ENCODE results near the gene LRMDA.

LRMDA gene

DNA sequence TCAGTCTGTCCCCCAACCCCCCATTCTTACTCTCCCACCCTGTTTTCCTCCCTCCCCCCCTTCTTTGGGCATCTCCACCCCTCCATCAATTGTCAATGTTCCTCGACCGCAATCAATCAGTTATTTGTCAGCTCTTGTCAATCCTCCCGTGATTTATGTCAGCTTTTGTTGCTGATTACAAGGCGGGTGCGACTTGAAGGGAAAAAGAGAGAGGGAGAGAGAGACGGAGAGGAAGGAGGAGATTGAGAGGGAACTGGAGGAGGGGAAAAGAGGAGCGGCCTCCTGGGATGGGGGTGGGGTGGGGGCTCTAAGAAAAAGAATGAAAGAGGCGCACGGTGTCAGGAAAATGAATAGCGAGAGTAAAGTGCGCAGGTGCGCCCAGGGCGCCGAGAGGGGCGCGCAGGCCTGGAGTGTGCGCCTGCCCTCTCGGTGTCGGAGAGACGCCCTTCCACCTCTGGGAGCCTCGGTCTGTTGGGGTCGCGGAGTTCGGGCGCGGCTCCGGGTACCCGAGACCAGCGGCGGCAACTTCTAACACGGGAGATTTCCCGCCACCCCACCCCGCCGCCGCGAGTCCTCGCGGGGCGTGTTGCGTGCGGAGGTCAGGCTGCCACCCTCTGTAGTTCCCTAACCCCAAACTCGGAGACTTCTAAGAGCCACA lies 28.8 kb upstream of the LRMDA start:
- no peak for DNase-seq (ENCODE audit: low read depth)

DNA sequence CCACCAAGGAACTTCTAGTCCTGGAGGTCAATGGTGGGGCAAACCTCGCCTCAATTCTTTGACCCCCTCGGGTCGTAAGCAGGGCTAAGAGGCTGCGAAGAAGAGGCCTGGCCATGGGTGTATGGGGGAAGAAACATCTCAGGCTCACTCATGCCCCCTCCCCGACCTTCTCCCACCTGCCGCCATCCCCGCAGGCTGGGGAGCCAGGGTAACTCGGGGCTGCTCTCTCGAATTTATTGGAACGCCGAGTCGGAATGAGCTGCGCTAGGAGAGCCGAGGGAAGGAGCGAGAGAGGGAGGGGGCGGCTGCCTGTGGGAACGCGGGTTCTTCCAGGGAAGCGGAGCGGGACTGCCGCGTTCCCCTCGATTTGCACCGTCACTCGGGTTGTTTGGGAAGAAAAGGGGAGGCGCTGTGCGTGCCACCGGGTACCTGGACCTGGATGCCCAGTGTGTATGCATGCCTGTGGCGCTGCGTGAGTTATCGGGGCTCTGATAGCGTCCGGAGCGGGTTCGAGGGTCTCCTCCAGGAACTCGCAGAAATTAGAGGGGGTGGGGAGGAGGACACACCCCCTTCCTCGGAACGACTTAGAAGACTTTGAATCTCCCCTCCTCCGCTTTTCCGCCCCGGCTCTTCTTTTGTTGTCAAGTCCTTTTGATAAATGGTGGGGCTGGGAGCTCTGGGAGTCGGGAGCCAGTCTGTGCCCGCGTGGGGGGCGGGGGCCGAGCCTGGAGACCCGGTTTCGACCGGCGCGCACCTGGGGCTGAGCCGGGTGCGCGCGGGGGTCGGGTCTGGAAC lies 28.1 kb upstream of the LRMDA start:
- no peak for DNase-seq (ENCODE audit: low read depth)

DNA sequence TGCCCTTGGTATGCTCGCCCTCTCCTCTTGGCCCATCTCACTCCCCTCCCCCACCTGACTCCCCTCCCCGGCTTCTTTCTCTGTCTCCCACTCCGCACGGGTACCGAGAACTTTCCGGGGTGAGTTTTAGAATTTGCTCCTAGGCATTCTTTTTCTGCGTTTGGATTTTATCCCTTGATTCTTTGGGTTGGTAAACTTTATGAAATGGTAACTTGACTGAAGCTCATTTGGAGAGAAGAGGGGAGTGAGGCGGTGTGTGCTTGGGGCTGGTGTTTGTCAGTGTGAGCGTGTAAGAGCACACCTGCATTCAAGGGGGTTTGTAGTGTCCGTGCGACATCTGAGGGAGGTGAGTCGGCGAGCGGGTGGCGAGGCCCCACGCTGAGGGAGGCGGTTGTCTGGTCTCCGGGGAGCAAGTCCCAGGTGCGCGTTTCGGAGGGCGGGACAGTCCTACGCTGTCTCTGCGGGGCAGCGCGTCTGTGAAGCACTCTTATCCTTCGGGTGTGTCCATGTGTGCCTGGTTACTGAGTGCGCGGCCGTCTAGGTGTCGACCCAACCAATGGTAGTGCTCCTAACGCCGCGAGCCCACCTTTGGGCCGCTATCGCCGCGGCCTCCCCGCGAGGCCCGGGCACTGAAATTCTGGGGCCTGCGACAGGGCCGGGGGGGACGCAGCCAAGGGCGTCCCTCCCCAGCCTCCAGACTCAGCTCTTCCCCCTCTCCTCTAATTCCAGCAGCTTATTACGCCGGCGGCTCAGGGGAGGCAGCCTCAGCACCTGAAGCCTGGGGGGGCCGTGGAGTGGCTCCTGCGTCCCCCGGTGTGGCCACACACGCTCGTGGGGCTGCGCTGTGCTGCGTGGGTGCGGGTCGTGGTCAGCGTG lies 27.2 kb upstream of the LRMDA start:
- no peak for DNase-seq (ENCODE audit: low read depth)

DNA sequence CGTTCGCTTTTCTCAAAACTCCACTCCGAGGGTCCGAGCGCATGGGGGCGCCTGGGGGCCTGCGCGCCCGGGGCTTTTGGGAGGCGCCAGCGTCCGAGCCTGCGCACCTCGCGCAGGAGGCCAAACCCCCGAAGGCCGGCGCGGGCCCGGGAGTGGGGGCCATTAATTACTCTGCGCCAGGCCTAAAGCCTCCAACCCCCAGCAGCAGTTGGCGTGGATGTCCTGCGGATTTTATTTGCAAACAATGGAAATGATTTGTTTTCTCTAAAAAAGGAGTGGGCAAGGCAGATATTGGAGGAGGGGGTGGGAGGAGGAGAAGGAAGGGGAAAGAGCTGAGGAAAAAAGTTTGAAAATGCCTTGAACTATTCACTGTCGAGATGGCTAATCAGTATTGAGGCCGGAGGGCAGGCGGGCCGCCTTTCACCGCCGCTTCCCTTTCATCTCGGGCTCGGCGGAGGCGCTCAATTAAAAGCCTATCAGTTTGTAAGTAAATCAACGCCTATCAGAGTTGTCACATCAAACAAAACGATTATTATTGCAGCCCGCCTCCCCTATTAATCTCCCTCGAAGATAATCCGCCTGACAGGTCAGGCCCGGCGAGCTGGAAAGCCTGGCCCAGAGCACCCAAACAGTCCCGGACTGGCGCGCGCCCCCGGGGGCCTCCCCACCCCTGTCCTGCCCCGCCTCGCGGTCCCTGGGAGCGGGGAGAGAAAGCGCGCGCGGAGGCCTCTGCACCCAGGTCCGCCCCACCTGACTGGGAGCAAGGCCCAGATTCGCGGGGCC lies 26.4 kb upstream of the LRMDA start:
- DNase-seq (ENCODE audit: low read depth) = no peak

DNA sequence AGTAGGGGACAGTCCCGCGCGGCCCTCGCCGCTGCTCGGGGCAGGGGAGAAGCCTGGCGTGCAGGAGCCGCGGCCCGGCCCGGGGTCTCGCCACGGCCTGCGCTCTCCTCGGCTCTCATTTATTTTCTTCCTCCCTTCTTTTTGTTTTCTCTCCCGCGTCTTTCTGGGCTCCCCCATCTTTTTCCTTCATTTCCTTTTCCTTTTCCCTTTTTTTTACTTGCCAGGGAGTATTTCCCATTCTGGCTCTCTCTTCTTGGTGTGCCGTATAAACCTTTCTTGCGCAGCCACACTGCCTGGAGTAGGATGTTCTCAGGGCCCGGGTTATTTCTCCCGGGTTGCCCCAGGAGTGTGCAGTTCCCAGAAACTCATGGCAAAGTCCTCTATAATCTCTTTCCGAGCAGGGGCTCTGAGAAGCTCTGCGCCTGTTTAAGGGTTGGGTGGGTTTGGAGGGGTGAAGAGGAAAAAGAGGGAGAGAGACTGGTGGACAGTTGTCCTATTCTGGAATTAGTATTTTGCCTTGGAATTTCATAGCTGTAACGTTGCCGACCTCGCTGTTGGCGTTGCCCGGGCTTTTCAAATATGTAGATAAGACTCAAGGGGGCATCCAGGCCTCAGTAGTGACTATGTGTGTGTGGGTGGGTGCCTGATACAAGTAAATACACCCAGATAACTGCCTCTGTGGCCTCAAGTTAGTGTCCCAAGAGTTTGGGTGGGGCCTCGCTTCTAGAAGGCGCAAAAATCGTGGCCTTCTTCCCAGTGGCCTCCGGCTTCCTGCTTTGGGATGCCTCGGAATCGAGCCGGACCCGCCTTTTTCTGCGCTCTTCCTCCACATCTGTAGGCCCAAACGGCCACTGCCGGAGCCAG lies 25.6 kb upstream of the LRMDA start:
- DNase-seq (ENCODE audit: low read depth) = no peak

DNA sequence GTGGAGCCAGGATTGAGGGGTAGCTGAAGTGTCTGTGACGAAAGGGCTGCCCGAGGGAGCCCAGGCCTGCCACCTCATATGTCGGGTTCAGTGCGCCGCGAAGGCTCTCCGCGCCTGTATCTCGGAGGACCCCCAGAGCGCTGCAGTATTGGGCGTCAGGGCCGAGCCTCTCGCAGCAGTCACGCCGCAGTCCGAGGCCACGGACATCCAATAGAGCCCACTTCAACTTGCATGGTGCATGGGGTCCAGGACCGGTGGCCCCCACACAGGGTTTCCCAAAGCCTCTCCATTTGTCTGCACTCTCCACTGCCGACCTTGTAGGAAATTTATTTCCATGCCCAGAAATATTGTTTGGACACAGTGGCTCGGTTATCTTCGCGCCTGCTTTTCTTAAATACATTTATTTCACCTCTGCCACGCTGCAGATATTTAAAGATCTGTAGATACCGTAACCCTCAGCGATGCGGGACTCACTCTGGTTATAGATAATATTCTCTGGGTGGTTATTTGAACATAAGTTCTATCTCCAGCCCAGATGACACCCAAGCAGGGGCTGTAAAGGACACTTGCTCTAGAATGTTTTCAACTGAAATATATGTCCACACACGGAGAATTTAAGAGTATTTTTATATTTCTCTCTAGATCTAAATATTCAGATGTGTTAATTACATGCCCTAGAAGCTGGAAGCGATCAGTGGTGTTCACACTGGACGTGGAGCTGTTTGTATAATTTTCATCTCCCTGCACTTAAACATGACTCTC lies 24.8 kb upstream of the LRMDA start:
- no peak for DNase-seq (ENCODE audit: low read depth)

DNA sequence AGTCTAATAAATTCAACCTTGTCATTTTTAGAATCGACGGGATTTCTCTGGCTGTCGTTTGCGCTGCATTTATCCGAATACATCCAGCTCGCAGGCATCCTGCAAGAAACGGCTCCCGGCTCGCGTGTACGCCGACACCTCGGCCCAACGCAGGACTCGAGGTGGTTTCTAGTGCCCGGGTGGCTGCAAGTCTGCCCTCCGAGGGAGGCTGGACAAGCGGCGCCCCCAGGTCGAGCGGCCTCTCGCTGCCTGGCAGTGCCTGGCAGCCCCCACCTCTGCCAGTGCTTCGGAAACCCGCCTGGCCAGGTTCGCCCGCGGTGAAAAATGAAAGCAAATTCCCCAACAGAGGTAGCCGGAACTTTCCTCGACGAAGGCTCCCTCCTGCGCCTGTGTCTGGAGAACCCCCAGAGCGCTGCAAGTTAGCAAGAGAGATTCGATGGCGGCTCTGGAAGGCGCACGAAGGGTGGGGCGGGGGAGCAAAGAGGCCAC lies 24.2 kb upstream of the LRMDA start:
- no peak for DNase-seq (ENCODE audit: low read depth)

DNA sequence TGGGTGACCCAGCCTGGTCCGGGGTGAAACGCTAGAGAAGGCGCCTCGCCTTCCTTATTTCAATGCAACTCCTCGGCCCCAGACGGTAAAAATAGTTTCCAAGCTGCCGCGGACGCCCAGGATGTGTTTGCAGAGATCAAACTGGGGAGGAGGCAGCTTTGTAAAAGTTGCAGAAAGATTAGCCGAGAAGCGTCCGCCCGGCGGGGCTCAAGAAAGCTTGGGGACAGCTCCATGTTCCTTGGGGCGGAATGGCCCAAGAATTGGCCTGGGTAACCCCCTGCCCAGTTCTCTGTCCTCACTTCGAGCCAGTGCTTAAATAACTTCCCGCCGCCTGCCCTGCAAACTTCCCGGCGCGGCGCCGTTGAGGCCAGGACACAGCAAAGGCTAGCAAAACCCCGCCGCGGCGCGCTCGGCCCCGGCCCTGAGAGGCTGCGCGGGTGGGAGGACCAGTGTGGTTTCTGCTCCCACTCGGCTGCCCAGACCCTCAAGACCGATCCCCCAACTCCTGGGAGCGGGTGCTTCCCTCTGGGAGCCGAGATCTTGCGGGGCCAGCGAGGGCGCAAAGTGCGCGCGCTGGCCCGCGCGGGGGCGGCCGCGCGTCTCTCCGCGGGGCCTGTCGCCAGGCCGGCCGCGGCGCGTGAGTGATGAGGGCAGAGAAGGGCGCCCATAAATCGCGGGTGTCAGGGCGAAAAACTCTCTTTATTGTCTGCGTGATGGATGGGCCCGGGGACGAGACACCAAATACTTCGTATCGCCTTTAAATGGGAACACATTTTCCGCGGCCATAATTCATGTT lies 23.5 kb upstream of the LRMDA start:
- DNase-seq (ENCODE audit: low read depth) = no peak

DNA sequence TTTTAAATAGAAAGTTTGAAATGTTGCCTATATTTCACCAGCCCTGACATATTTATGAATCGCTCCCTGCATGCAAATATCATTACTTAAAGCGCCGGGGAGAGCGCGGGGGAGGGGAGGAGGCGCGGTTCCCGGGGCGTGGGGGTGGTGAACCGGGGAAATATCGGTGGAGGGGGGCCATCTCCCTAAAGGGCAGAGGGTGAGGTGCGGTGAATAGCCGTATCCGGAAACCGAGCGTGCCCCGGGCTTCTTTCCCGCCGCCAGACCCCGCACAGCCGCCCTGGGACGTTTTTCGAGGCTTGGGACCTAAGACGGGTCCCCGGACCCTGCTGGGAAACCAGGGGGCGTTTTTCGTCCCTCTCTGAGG lies 22.9 kb upstream of the LRMDA start:
- DNase-seq (ENCODE audit: low read depth) = no peak

DNA sequence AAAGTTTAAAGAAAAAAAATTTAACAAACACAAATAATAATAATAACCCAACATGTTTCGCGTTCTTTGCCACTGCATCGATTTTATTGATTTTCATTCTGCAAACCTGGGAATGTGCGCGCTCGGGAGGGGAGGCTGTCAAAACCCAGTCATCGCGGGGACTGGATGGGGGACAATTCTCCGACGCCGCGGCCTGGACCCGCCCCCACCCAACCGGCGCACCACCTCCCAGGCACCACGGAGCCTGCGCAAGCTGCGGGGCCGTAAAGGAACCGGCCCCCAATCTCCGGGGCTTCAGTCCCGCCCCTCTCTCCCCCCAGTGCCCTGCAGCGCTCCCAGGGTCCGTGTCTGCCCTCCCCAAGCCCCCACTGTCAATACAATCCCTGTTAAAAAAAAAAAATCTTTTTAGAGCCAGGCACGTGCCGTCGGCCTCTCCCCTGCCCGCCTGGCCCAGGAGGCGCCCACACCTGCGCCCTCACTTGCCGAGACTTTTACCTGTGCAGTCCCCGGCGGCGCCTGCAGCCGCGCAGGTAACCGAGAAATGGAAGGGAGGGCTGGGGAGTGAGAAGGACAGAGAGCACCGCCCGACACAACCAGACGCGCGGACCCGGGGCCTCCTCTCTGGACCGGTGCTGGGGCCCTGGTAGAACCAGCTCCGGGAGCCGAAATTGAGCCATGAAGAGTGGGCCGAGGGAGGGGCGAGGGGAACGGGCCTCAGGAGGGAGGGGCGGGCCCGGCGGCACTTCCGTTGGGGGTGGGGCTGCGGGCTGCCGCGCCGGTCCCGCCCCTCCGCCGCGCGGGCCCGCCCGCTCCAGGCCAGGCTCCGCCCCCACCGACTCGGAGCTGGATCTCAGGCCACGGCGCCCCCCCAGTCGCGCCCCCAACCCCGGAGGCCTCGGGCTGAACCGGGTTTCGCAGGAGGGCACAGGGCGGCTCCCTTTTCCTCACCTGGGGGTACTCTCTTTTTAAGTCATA lies 22.2 kb upstream of the LRMDA start:
- no peak for DNase-seq (ENCODE audit: low read depth)

DNA sequence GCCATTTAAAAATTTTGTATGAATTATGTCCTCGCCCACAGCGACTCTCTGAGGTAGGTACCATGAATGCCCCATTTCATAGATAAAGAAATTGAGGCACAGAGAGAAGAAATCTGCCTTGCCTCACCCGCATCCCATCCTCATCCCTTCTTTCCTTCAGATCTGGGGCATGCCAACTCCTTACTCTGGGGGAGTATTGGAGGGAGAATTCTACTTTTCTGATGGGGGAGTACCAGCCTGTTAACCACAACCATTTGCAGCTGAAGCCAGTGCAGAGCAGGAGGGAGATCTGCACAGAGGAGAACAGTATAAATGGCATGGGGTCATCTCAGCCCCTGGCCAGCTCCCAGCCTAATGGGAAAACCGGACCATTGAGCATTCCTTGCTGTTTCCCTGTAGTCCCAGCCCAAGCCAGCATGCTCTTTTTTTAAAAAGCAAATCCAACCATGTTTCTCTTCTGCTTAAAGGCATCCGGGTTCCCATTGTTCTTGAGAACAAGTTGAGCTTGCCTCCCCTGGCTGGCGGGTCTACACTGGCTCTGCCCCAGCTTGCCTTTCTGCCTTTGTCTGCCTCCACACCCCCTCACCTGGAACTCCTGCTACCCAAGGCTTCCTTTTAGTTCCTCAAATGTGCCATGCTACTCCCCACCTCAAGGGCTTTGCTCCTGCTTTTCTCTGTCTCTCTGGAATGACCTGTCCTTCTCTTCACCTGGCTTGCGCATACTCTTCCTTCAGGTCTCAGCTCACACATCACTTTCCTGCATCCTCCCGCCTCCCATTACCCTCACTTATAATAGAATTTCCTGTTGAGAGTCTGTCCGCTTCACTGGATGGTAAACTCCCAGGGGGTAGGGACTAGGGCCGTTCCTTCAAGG lies 21.1 kb upstream of the LRMDA start:
- DNase-seq (ENCODE audit: low read depth) = no peak

DNA sequence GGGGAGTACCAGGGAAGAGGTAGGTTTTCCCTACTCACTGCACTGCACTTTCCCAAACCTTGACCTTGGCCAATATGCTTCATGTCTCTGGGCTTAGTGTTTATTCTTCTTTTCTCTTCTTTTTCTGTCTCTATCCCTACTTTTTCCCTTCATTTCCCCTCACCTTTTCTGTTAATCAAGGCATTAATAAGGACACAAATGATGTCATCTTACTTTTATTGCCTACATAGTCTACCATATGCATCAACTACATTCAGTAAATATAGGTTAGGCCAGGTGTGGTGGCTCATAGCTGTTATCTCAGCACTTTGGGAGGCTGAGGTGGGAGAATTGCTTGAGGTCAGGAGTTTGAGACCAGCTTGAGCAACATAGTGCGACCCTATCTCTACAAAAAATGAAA lies 16.9 kb upstream of the LRMDA start:
- no peak for DNase-seq (ENCODE audit: low read depth)

DNA sequence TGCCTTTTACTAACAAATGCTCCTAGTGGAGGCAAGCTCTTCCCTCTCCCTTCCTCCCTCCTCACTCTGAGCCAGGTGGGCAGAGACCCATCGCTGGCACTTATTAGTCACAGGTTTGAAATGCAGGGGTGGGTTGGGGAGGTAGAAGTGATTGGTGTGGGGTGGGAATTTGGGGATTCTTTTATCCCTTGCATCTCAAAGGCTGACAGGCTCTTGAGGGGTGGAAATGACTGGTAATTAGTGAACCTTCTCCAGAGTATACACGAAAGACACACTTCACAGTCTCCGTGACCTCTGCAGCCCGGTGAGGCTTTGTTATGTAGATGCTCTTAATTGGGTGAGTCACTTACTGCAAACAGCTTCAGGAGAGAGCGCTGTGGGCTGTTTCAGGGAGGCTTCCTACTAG lies 13.9 kb upstream of the LRMDA start:
- no peak for DNase-seq (ENCODE audit: low read depth)

DNA sequence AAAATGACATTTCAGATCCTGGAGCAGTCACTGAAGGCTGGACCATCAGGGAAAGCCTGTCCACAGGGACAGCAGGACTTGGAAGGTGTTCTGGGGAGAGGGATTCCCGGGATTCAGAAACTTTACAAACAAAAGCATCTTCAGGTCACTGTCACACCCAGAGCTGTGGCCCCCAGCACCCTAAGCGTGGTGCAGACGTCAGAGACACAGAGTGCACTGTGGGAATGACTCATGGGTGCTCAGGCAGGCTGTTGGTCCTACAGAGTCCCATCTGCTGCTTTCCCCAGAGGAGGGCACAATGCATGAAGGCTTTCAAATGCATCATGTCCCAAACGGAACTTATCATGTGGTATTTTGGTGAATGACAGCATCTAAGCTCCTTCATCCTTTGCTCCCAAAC lies 13.1 kb upstream of the LRMDA start:
- DNase-seq (ENCODE audit: low read depth) = no peak

DNA sequence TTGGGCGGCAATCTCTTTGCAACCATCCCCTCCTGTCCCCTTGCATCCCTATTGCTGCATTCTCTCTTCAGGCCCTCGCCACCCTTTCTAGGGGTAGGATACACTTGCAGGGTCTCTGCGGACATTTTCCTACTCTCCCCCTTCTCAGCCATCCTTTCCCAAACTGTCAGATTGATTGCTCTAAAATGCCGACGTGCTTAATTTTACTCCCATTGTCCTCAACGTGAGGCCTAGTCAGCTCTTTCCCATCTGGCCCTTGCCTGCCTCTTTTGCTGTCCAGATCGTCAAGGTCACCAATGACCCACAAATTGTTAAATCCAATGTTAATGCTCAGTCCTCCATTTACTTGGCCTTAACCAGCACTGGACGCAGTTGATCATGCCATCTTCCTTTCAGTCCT lies 12.7 kb upstream of the LRMDA start:
- no peak for DNase-seq (ENCODE audit: low read depth)

DNA sequence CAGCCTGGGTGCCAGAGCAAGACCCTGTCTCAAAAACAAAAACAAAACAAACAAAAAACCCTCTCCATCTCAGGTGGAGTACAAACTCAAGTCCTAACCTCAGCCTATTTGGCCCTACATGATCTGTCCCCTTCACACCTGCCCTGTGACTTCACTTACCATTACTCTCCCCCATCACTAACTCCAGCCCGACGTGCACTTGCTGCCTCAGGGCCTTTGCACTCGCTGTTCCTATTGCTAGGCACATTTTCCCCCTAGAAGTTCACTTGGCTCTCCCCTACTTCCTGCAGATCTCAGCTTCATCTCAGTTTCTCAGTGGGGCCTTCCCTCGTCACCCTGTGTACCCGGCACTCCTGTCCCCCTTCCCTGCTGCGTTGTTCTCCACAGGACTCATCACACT lies 8.5 kb upstream of the LRMDA start:
- no peak for DNase-seq (ENCODE audit: low read depth)

DNA sequence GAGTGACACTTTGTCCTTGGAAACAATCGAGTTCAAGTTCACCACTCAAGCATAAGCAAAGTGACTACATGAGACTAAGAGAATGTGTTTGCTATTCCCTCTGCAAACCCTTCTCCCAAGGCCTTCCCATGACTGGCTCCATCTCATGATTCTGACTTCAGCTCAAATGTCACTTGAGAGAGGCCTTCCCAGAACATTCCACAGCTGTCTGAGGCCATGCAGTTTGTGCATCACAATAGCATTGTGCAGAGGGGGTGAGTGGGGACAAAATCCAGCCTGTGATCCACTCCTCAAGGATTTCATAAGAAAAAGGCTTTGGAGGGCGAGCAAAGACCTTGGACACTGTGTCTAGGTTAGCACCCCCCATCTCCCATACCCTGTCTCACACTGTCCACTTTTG lies 6.9 kb upstream of the LRMDA start:
- no peak for DNase-seq (ENCODE audit: low read depth)
